ENCODE results near the gene CISD3. TPM values are rescaled to one million over a fixed set of nuclear protein-coding genes. Genes with fewer than 3 reads are reported as not detected.
"Not testable (repeated sequence)": the region's sequence is repeated elsewhere in the genome, so short reads cannot be mapped to it uniquely, and the experiment has no call there.

The CISD3 gene
- polyA plus RNA-seq, 3 donors: 11.5 to 12.5 (median 11.9) TPM

GRCh38 chr17:38719289-38719942 is 10.7 kb upstream of the CISD3 start:
- DNase-seq (ENCODE audit: extremely low read depth in 1 of 11, low read depth in 9 of 11, low spot score in 4 of 11): no peak

GRCh38 chr17:38719943-38720641 is 10.0 kb upstream of the CISD3 start:
- no peak for DNase-seq (ENCODE audit: extremely low read depth in 1 of 11, low read depth in 9 of 11, low spot score in 4 of 11)

DNA sequence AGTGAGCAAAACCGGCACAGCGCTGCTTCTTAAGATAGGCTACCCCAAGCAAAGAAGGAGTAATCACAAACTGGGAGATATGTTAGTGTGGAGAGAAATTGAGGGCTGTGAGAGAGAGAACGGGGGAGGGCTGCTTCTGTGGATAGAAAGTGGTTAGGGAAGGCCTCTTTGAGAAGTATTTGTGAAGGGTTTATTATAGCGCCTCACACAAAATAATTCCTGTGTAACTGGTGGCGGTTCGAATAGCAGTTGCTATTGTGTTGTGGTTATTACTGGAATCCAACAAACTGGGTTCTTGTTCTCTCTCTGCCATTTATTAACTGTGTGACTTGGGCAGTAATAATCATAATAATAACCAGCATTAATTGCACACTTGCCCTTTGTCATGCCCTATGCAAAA is 9.2 kb upstream of the CISD3 start:
- DNase-seq (ENCODE audit: extremely low read depth in 1 of 11, low read depth in 9 of 11, low spot score in 4 of 11): no peak

DNA sequence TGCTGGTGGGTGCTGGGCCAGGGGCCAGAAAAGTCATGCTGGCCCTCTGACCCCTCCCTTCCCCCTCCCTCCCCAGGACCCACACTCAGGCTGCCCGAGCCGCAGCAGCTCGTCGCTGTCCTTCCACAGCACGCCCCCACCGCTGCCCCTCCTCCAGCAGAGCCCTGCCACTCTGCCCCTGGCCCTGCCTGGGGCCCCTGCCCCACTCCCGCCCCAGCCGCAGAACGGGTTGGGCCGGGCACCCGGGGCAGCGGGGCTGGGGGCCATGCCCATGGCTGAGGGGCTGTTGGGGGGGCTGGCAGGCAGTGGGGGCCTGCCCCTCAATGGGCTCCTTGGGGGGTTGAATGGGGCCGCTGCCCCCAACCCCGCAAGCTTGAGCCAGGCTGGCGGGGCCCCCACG is 8.3 kb upstream of the CISD3 start:
- DNase-seq (ENCODE audit: extremely low read depth in 1 of 11, low read depth in 9 of 11, low spot score in 4 of 11): no peak

DNA sequence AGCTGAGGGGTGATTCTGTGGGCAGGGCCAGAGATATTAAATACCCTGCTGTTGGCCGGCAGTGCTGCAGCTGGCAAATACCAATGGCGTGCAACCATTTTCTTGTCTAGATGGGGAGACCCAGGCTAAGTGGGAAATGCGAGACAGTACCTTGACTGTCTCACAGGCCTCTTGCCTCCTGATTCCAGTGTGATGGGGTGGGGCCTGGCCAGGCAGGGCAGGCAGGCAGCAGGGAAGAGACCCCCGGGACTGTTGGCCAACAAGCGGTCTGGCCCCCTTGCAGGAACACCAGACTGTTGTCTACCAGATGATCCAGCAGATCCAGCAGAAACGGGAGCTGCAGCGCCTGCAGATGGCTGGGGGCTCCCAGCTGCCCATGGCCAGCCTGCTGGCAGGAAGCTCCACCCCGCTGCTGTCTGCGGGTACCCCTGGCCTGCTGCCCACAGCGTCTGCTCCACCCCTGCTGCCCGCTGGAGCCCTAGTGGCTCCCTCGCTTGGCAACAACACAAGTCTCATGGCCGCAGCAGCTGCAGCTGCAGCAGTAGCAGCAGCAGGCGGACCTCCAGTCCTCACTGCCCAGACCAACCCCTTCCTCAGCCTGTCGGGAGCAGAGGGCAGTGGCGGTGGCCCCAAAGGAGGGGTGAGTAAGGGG is 5.7 kb upstream of the CISD3 start:
- DNase-seq (ENCODE audit: extremely low read depth in 1 of 11, low read depth in 9 of 11, low spot score in 4 of 11): no peak

- DNase-seq (ENCODE audit: extremely low read depth in 1 of 11, low read depth in 9 of 11, low spot score in 4 of 11): no peak
Measured at GRCh38 chr17:38725066-38725465, 5.1 kb upstream of the CISD3 start.

DNA sequence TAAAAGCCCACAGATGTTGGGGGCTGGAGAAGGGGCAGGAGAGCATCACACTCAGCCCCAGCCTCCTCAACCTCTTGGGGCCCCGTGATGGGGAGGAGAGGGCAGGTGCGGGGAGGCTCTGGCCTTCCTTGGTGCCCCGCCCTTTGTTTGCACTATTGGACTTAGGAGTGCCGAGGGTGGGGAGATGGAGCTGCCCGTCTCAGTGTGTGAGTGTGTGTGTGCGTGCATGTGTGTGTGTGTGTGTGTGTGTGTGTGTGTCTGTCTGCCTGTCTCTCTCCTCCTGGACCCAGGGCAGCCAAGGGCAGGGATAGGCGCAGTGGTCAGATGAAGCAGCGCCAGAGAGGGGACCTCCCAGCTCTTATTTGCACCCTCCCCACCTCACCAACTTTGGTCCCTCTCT is 4.0 kb upstream of the CISD3 start:
- not testable (repeated sequence) for DNase-seq (ENCODE audit: extremely low read depth in 1 of 11, low read depth in 9 of 11, low spot score in 4 of 11)

DNA sequence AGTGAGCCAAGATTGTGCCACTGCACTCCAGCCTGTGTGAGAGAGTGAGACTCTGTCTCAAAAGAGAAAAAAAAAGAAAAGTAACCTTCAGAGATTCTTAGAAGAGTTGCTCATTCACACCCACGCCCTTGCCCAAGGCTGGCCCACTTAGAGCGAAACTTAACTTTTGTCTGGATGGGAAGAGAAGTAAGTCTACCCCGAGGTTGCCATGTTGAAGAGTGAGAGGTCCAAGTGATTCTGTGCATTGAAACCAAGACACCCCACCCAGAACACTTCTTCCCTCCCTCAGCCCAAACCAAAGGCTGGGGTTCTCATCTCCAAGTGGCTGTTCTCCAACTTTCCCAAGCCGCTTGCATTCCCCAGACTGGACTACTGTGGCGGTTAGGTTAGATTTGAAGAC is 2.4 kb upstream of the CISD3 start:
- DNase-seq (ENCODE audit: extremely low read depth in 1 of 11, low read depth in 9 of 11, low spot score in 4 of 11): no peak

DNA sequence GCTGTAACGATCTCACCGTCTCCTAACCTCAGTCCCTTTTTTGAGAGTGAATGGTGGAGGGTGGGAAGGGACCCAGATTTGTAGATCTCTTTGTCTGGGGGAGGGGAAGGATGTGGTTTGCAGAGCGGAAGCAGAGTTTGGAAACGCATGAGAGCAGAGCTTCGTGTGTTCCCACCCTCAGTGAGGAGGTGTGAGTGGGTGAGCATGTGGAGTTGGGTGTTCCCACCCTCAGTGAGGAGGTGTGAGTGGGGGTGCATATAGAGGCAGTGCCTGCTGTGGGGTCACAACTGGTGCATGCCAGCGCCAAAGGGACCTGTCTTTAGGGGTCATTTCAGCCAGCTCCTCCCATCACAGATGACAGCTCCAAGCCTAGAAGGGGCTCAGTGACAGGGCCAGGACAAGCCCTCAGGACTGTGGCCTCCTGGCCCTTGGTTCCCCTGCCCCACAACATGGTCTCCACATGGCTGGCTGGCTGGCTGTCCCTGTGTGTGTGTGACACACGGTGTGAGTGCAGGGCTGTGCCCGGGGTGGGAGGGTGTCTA is 1.8 kb upstream of the CISD3 start:
- no peak for DNase-seq (ENCODE audit: extremely low read depth in 1 of 11, low read depth in 9 of 11, low spot score in 4 of 11)

DNA sequence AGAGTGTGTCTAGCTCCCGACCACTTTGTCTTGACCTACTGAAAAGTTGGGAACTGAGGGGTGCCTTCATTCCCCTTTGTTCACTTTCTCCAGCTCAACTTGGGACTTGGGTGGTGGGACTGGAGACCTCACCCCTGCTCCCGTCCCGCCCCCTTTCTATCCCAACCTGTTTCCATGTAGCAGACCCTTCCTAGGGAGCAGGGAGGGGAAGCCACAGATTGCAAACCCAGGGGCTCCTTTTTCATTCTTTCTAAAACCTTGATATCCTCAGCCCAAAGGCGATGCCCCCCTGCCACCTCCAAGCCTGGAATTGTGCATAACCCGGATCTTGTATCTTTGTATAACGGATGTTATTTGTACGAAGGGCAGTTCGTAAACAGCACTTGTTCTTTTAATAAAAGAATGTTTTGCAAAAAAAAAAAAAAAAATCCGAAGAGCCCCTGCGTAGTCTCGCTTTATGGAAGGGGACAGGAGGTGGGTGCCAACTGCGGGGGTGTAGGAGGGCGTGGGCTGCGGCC is 714 bp upstream of the CISD3 start:
- DNase-seq (ENCODE audit: extremely low read depth in 1 of 11, low read depth in 9 of 11, low spot score in 4 of 11): no peak

GRCh38 chr17:38730526-38731379 is 612 bp downstream of the CISD3 start:
- no peak for DNase-seq (ENCODE audit: extremely low read depth in 1 of 11, low read depth in 9 of 11, low spot score in 4 of 11)

- no peak for DNase-seq (ENCODE audit: extremely low read depth in 1 of 11, low read depth in 9 of 11, low spot score in 4 of 11)
Measured at GRCh38 chr17:38731526-38732294, 1.6 kb downstream of the CISD3 start.

DNA sequence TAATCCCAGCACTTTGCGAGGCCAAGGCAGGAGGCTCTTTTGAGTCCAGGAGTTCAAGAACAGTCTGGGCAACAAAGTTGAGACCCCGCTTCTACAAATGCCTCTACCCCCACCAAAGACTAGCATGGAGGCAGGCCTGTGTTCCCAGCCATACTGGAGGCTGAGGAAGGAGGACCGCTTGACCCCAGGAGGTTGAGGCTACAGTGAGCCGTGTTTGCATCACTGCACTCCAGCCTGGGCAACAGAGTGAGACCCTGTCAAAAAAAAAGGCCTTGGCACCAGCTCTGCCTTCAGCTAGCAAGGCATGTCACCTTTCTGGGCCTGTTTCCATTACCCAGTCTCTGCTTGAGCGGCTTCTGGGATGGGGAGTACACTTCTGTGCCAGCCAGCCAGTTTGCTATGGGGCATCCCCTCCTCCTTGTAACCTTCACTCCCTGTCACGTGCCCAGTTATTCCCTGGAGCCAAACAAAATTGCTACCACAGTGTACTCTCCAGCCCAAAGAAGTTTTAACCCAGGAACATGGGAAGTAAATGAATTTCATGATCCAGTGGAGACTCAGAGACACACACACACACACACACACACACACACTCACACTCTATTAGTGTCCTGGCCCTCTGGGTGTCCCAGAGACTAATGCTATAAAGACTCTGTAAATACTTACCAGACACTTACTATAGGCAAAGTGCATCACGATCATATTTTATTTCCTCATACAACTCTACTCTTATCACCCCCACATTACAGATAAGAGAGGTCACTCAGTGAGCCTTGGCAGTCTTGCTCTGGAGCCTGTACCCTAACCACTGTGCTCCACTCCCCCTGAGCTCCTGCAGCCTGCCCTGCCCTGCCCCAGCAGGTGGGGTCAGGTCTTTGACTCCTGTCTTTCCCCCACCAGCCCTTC is 2.5 kb downstream of the CISD3 start:
- DNase-seq (ENCODE audit: extremely low read depth in 1 of 11, low read depth in 9 of 11, low spot score in 4 of 11): no peak

DNA sequence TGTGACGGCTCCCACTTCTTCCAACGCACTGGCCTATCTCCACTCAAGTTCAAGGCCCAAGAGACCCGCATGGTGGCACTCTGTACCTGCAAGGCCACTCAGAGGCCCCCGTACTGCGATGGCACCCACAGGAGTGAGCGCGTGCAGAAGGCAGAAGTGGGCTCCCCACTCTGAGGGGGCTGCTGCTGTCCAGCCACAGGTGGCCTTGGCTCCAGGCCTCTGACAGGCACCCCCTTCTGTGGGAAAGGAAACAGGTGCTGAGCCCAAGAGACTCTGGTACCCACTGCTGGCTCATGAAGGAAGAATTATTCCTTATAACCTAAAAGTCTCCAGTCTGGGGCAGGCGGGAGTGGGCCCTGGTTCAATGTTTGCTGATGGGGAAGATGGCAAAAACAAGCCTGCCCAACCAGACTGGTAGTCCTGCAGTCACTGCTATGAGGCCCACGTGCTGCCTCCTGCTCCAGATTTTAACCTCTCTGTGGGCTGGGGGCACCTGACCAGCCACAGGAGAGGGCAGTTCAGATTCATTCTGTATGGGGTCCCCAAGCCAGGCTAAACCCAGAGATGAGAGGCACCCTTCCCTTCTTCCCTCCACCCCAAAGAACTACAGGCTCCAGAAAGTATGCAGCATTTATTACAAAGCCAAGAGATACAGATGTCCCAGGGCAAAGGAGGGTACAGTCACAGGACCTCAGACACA is 3.3 kb downstream of the CISD3 start:
- DNase-seq (ENCODE audit: extremely low read depth in 1 of 11, low read depth in 9 of 11, low spot score in 4 of 11): no peak

GRCh38 chr17:38733982-38734973 is 4.1 kb downstream of the CISD3 start:
- DNase-seq (ENCODE audit: extremely low read depth in 1 of 11, low read depth in 9 of 11, low spot score in 4 of 11): no peak
